Left ventricle myocardium inferior (tissue), 1 donor: Measurements from ENCODE around the gene WDR73. TPM values are rescaled to one million over a fixed set of nuclear protein-coding genes. Genes with fewer than 3 reads are reported as not detected.

ENCODE experiments used
- DNase-seq: peaks from one replicate; pipeline ENCODE4 v3.0.0-alpha.2; 2020
- H3K27ac ChIP-seq: fragments of 200-600 bp; replicated peaks from 2 replicates; pipeline ENCODE4 v1.8.0; 2021
- H3K27me3 ChIP-seq: fragments of 200-600 bp; 2 replicates; pipeline ENCODE4 v1.8.0; 2021; ENCODE audit warnings: low read depth
- H3K36me3 ChIP-seq: fragments of 200-600 bp; 2 replicates; pipeline ENCODE4 v1.8.0; 2021
- H3K4me1 ChIP-seq: fragments of 200-600 bp; 2 replicates; pipeline ENCODE4 v1.8.0; 2021
- H3K4me3 ChIP-seq: fragments of 200-600 bp; 2 replicates; pipeline ENCODE4 v1.8.0; 2021; ENCODE audit warnings: mild to moderate bottlenecking, moderate library complexity
- H3K9me3 ChIP-seq: fragments of 200-600 bp; replicated peaks from 2 replicates; pipeline ENCODE4 v1.8.0; 2021
- intact Hi-C: fragments of 100-400 bp; cut with micrococcal nuclease; formaldehyde crosslinking; loops from one replicate; pipeline ENCODE4 v1.11.0; 2022
- total RNA-seq: library from RNA; stranded (reverse); fragmentation: NEBNext Ultra II Directional; extraction: Animal tissue kit (Norgen Biotek cat#: 25700); gene quantifications from one replicate; pipeline ENCODE4 v1.2.1, GENCODE V29; 2021
- TF ChIP-seq, protein P1 (sequence below): fragments of 200-600 bp; IDR thresholded peaks from 2 replicates; pipeline ENCODE4 v1.8.0; 2021; ENCODE audit warnings: antibody characterized with exemption, mild to moderate bottlenecking, borderline replicate concordance
- donor health status: DM: no; HTN: yes; CAD: no; lungs with severe emphysema.

The WDR73 gene
- total RNA-seq, 1 donor from 2014 or later: 14.7 TPM

DNA sequence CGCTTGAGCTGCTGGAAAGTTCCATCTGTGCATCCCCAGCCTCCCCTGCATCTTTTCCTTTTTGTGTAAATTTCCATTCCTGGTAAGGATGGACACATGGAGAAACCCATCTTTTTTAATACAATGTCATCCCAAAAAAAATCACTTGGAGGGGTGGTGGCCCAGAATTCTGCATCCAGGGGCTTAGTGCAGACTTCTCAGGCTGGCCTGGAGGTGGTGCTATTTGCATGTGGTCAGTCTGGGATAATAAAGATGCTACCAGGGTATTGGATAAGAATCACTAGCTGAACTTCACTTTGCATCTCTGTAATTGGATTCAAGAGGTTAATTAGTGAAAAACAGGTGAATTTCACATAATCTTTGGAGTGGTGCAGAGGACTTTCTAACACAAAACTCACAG is 55.1 kb downstream of the WDR73 start:
- no peak overlapping the region for H3K4me3 ChIP-seq
- intact Hi-C loops: no loop called here
- no peaks in the 10 kb centered on the region for H3K27me3 ChIP-seq
- H3K4me1 ChIP-seq: peaks cover 22% of the 10 kb centered on the region
- TF ChIP-seq, protein P1, sequence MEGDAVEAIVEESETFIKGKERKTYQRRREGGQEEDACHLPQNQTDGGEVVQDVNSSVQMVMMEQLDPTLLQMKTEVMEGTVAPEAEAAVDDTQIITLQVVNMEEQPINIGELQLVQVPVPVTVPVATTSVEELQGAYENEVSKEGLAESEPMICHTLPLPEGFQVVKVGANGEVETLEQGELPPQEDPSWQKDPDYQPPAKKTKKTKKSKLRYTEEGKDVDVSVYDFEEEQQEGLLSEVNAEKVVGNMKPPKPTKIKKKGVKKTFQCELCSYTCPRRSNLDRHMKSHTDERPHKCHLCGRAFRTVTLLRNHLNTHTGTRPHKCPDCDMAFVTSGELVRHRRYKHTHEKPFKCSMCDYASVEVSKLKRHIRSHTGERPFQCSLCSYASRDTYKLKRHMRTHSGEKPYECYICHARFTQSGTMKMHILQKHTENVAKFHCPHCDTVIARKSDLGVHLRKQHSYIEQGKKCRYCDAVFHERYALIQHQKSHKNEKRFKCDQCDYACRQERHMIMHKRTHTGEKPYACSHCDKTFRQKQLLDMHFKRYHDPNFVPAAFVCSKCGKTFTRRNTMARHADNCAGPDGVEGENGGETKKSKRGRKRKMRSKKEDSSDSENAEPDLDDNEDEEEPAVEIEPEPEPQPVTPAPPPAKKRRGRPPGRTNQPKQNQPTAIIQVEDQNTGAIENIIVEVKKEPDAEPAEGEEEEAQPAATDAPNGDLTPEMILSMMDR: peak; percentile 80
- H3K9me3 ChIP-seq: no peaks in the 10 kb centered on the region
- peaks cover 5% of the 10 kb centered on the region for H3K36me3 ChIP-seq
- no peak for DNase-seq
- no peak overlapping the region for H3K27ac ChIP-seq

DNA sequence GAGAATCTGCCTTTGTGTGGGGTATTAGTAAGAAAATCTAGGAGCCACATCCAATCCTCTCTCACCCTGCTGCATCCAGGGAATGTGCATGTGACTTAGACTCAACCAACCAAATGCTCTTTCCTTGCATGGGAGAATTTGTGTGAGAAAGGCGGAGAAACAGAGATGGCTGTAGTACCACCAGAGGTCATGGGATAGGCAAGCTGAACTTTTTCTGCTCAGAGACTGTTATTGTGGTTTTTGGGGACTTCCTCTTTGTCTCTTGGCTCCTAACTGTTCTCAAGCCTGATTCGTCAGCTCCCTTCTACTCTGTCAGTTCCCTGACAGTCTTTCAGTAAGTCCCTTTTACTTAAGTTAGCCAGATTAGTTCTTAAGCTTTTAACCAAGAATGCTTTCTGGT is 55.8 kb downstream of the WDR73 start:
- DNase-seq: no peak
- no peaks in the 10 kb centered on the region for H3K27me3 ChIP-seq
- no peaks in the 10 kb centered on the region for H3K36me3 ChIP-seq
- TF ChIP-seq, protein P1: no peak
- intact Hi-C loops: no loop called here
- H3K4me1 ChIP-seq: peaks cover 22% of the 10 kb centered on the region
- H3K27ac ChIP-seq: no peak overlapping the region
- H3K9me3 ChIP-seq: no peaks in the 10 kb centered on the region
- H3K4me3 ChIP-seq: no peak overlapping the region

DNA sequence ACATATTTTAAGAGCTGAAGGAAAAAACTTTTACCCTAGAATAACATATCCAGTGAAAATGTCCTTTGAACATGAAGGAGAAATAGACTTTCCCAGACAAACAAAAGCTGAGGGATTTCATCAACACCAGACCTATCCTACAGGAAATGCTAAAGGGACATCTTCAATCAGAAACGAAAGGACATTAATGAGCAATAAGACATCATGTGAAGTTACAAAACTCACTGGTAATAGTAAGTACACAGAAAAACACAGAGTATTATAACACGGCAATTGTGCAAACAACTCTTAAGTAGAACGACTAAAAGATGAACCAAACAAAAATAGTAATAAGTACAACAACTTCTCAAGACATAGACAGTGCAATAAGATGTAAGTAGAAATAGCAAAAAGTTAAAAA is 56.8 kb downstream of the WDR73 start:
- Histone ChIP-seq H3K27me3 (no peaks in the 10 kb centered on the region), H3K4me1 (peaks cover 22% of the 10 kb centered on the region), H3K4me3 (no peak overlapping the region), H3K9me3 (no peaks in the 10 kb centered on the region), H3K27ac (no peak overlapping the region), H3K36me3 (no peaks in the 10 kb centered on the region)
- TF ChIP-seq, protein P1: no peak
- no peak for DNase-seq
- intact Hi-C loops: no loop called here

DNA sequence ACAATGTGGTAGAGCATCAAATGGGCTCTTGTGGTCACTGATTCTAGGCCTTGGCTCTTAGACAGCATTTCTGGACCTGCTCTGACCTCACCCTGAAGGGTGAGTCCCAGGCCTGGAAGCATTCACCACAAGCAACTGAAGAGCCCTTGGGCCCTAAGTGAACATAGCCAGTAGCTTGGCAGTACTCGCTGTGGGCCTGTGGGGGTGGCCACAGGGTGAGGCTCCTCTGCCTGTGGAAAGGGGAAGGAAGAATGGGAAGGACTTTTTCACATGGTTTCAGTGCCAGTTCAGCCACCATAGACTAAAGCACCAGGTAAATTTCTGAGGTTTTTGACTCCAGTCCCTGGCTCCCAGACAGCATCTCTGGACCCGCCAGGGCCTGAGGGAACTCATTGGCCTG is 58.4 kb downstream of the WDR73 start:
- no peaks in the 10 kb centered on the region for H3K27me3 ChIP-seq
- no peak for DNase-seq
- TF ChIP-seq, protein P1: no peak
- intact Hi-C loops: no loop called here
- no peak overlapping the region for H3K27ac ChIP-seq
- H3K36me3 ChIP-seq: no peaks in the 10 kb centered on the region
- H3K4me1 ChIP-seq: peaks cover 9% of the 10 kb centered on the region
- no peaks in the 10 kb centered on the region for H3K9me3 ChIP-seq
- no peak overlapping the region for H3K4me3 ChIP-seq

DNA sequence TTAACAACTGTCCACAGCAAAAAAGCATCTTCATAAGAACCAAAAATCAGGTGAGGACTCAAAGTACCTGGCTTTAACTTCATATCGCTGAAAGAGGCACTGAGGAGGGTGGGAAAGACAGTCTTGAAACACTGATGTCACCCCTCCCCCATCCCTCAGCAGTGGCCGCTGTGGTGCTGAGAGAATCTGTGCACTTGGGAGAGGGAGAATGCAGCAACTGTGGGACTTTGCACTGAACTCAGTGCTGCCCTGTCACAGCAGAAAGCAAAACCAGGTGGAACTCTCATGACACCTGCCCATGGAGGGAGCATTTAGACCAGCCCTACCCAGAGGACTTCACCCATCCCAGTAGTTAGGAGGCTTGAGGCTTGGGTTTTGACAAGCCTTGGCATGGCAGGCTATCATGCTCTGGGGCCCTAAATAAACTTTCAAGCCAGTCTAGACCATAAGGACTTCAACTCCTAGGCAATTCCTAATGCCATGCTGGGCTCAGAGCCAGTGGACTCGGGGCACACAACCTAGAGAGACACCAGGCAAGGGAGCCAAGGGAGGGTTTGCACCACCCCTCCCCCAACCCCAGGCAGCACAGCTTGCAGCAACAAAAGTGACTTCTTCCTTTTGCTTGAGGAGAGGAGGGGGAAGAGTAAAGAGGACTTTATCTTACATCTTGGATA is 59.3 kb downstream of the WDR73 start:
- Histone ChIP-seq H3K27ac (no peak overlapping the region), H3K9me3 (no peaks in the 10 kb centered on the region), H3K27me3 (no peaks in the 10 kb centered on the region), H3K4me3 (no peak overlapping the region), H3K36me3 (no peaks in the 10 kb centered on the region), H3K4me1 (peaks cover 6% of the 10 kb centered on the region)
- no peak for DNase-seq
- TF ChIP-seq, protein P1: no peak
- intact Hi-C loops: no loop called here

DNA sequence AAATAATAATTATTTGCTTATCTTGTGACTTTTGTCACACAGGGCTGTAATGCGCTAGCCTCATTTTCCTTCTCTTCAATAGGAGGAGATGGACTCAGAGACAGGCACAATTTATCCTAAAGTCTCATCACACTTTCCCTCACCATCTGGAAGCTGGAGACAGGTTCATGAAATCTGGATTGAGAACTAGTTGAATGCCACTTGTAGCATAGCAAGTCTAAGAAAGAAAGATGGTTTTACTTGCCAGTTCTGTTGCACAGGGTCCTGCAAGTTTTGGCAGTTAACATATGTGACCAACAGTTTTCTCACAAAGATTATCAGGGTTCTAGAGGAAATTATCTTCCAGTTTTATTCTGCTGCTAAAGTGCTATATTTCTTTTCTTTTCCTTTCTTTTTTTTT is 62.3 kb downstream of the WDR73 start:
- Histone ChIP-seq H3K36me3 (no peaks in the 10 kb centered on the region), H3K4me1 (peaks cover 7% of the 10 kb centered on the region), H3K4me3 (no peak overlapping the region), H3K27me3 (no peaks in the 10 kb centered on the region), H3K27ac (no peak overlapping the region), H3K9me3 (no peaks in the 10 kb centered on the region)
- TF ChIP-seq, protein P1: no peak
- no peak for DNase-seq
- intact Hi-C loops: no loop called here
